Measurements from ENCODE around the gene LRRC3C.

- TF ChIP-seq ZFP3 (CRISPR knock-in tag; IDR thresholded peaks at IDR 0.05) (no peak), ISL1 (CRISPR knock-in tag; IDR thresholded peaks at IDR 0.05) (no peak)
Observed at GRCh38 chr17:39979893-39980350, 52.4 kb downstream of the LRRC3C start.
